Skeletal muscle tissue (tissue), 4 donors: ENCODE results near the gene P2RX2. TPM values are rescaled to one million over a fixed set of nuclear protein-coding genes. Genes with fewer than 3 reads are reported as not detected.

Source experiments
- H3K27ac ChIP-seq: one replicate; pipeline ENCODE4 v1.7.0; 2013; ENCODE audit warnings: mild to moderate bottlenecking, low read depth, low read length, inconsistent platforms
- H3K27me3 ChIP-seq, 3 donors: one replicate each; pipeline ENCODE4 v1.7.0; 2013; ENCODE audit warnings: low read length in 3 of 3; ENCODE audit not compliant: control insufficient read depth in 3 of 3, insufficient read depth in 3 of 3
- H3K36me3 ChIP-seq, 3 donors: one replicate each; pipeline ENCODE4 v1.7.0; 2013; ENCODE audit warnings: low read length in 3 of 3; ENCODE audit not compliant: control insufficient read depth in 3 of 3, insufficient read depth in 3 of 3
- H3K4me1 ChIP-seq, 3 donors: one replicate each; pipeline ENCODE4 v1.7.0; 2013; ENCODE audit warnings: low read length in 3 of 3, mild to moderate bottlenecking in 3 of 3; ENCODE audit not compliant: control insufficient read depth in 3 of 3, insufficient read depth in 3 of 3
- H3K4me3 ChIP-seq, 3 donors: one replicate each; pipeline ENCODE4 v1.7.0; 2013; ENCODE audit warnings: low read length in 3 of 3
- H3K9ac ChIP-seq, 3 donors: one replicate each; pipeline ENCODE4 v1.7.0; 2013; ENCODE audit warnings: low read length in 3 of 3, mild to moderate bottlenecking in 3 of 3, moderate library complexity in 2 of 3, low read depth in 1 of 3
- H3K9me3 ChIP-seq, 3 donors: one replicate each; pipeline ENCODE4 v1.7.0; 2013; ENCODE audit warnings: low read length in 3 of 3; ENCODE audit not compliant: control insufficient read depth in 3 of 3
- total RNA-seq: library from RNA; depleted of rRNA; stranded (reverse); fragments of >200 nt; gene quantifications from one replicate; pipeline ENCODE4 v1.2.3, GENCODE V29; 2014
- donor health status: Osteomylitis.

The P2RX2 gene
- total RNA-seq, 1 donor from 2014 or later, result not detected

GRCh38 chr12:132582582-132583410, 35.8 kb upstream of the P2RX2 start:
- H3K4me1 ChIP-seq, result no peaks in the 10 kb centered on the region
- no peak overlapping the region for H3K27ac ChIP-seq
- H3K27me3 ChIP-seq, result peaks cover 0 to 6% (median 0%) of the 10 kb centered on the region in 3 donors
- H3K36me3 ChIP-seq, result peaks cover 4 to 16% (median 15%) of the 10 kb centered on the region in 3 donors
- H3K4me3 ChIP-seq, result peak overlapping the region in 1 of 3 donors; percentile 35
- no peaks in the 10 kb centered on the region for H3K9me3 ChIP-seq
- no peak overlapping the region for H3K9ac ChIP-seq

- Histone ChIP-seq H3K4me1 (no peaks in the 10 kb centered on the region), H3K9me3 (no peaks in the 10 kb centered on the region), H3K4me3 (no peak overlapping the region), H3K27me3 (peaks cover 0 to 6% (median 0%) of the 10 kb centered on the region in 3 donors), H3K36me3 (peaks cover 2 to 13% (median 10%) of the 10 kb centered on the region in 3 donors), H3K27ac (no peak overlapping the region), H3K9ac (no peak overlapping the region)
Measured at GRCh38 chr12:132583411-132583710, 35.2 kb upstream of the P2RX2 start.

GRCh38 chr12:132583736-132584135, 34.8 kb upstream of the P2RX2 start:
- Histone ChIP-seq H3K9me3 (no peaks in the 10 kb centered on the region), H3K27me3 (peaks cover 0 to 6% (median 1%) of the 10 kb centered on the region in 3 donors), H3K9ac (no peak overlapping the region), H3K4me3 (no peak overlapping the region), H3K4me1 (no peaks in the 10 kb centered on the region), H3K27ac (no peak overlapping the region), H3K36me3 (peaks cover 0 to 10% (median 7%) of the 10 kb centered on the region in 3 donors)

- peaks cover 0 to 6% (median 6%) of the 10 kb centered on the region in 3 donors for H3K27me3 ChIP-seq
- H3K9ac ChIP-seq, result no peak overlapping the region
- H3K36me3 ChIP-seq, result peaks cover 0 to 8% (median 5%) of the 10 kb centered on the region in 3 donors
- H3K9me3 ChIP-seq, result peaks cover 0 to 2% (median 0%) of the 10 kb centered on the region in 3 donors
- H3K4me1 ChIP-seq, result no peaks in the 10 kb centered on the region
- no peak overlapping the region for H3K4me3 ChIP-seq
- no peak overlapping the region for H3K27ac ChIP-seq
Measured at GRCh38 chr12:132584429-132584828, 34.1 kb upstream of the P2RX2 start.

- Histone ChIP-seq H3K36me3 (peaks cover 0 to 5% (median 0%) of the 10 kb centered on the region in 3 donors), H3K9me3 (peaks cover 0 to 2% (median 0%) of the 10 kb centered on the region in 3 donors), H3K4me1 (no peaks in the 10 kb centered on the region), H3K9ac (no peak overlapping the region), H3K27ac (no peak overlapping the region), H3K4me3 (no peak overlapping the region), H3K27me3 (peaks cover 0 to 6% (median 6%) of the 10 kb centered on the region in 3 donors)
Measured at GRCh38 chr12:132585177-132585576, 33.4 kb upstream of the P2RX2 start.

GRCh38 chr12:132586929-132587328, 31.6 kb upstream of the P2RX2 start:
- H3K4me1 ChIP-seq, result no peaks in the 10 kb centered on the region
- no peaks in the 10 kb centered on the region for H3K36me3 ChIP-seq
- H3K27ac ChIP-seq, result no peak overlapping the region
- H3K27me3 ChIP-seq, result peaks cover 0 to 6% (median 6%) of the 10 kb centered on the region in 3 donors
- no peak overlapping the region for H3K9ac ChIP-seq
- H3K9me3 ChIP-seq, result peaks cover 0 to 2% (median 0%) of the 10 kb centered on the region in 3 donors
- no peak overlapping the region for H3K4me3 ChIP-seq

- H3K4me3 ChIP-seq, result no peak overlapping the region
- H3K4me1 ChIP-seq, result no peaks in the 10 kb centered on the region
- H3K27ac ChIP-seq, result no peak overlapping the region
- peaks cover 0 to 6% (median 6%) of the 10 kb centered on the region in 3 donors for H3K27me3 ChIP-seq
- peaks cover 0 to 2% (median 0%) of the 10 kb centered on the region in 3 donors for H3K9me3 ChIP-seq
- H3K9ac ChIP-seq, result no peak overlapping the region
- no peaks in the 10 kb centered on the region for H3K36me3 ChIP-seq
Measured at GRCh38 chr12:132587781-132588180, 30.8 kb upstream of the P2RX2 start.

- H3K27ac ChIP-seq, result no peak overlapping the region
- H3K36me3 ChIP-seq, result no peaks in the 10 kb centered on the region
- H3K9me3 ChIP-seq, result peaks cover 0 to 2% (median 0%) of the 10 kb centered on the region in 3 donors
- no peak overlapping the region for H3K4me3 ChIP-seq
- H3K9ac ChIP-seq, result no peak overlapping the region
- H3K4me1 ChIP-seq, result peaks cover under 1 to 2% (median 2%) of the 10 kb centered on the region in 3 donors
- H3K27me3 ChIP-seq, result peaks cover 0 to 6% (median 6%) of the 10 kb centered on the region in 3 donors
Measured at GRCh38 chr12:132588319-132588718, 30.3 kb upstream of the P2RX2 start.

GRCh38 chr12:132588821-132589669, 29.5 kb upstream of the P2RX2 start:
- peaks cover 6 to 9% (median 7%) of the 10 kb centered on the region in 3 donors for H3K4me1 ChIP-seq
- H3K9me3 ChIP-seq, result peaks cover 0 to 2% (median 0%) of the 10 kb centered on the region in 3 donors
- no peak overlapping the region for H3K4me3 ChIP-seq
- H3K9ac ChIP-seq, result no peak overlapping the region
- H3K36me3 ChIP-seq, result no peaks in the 10 kb centered on the region
- H3K27me3 ChIP-seq, result peaks cover 0 to 6% (median 6%) of the 10 kb centered on the region in 3 donors
- no peak overlapping the region for H3K27ac ChIP-seq
